NCI-H2196 treated with DMSO at 0.1 percent for 48 hours (cell line): ENCODE measurements around the gene PHKB.
"Not testable (repeated sequence)": the region's sequence is repeated elsewhere in the genome, so short reads cannot be mapped to it uniquely, and the experiment has no call there.

Experiments used
- DNase-seq: peaks from one replicate; lab custom pipeline; 2025; ENCODE audit not compliant: unreplicated experiment; lab: John Stamatoyannopoulos, UW

PHKB gene

GRCh38 chr16:47499700-47500264 lies 38.7 kb downstream of the PHKB start:
- no peak for DNase-seq

GRCh38 chr16:47503936-47504335 lies 42.8 kb downstream of the PHKB start:
- no peak for DNase-seq

- DNase-seq: no peak
Measured at GRCh38 chr16:47504599-47504998, 43.5 kb downstream of the PHKB start.

GRCh38 chr16:47506800-47507199 lies 45.7 kb downstream of the PHKB start:
- no peak for DNase-seq

DNA sequence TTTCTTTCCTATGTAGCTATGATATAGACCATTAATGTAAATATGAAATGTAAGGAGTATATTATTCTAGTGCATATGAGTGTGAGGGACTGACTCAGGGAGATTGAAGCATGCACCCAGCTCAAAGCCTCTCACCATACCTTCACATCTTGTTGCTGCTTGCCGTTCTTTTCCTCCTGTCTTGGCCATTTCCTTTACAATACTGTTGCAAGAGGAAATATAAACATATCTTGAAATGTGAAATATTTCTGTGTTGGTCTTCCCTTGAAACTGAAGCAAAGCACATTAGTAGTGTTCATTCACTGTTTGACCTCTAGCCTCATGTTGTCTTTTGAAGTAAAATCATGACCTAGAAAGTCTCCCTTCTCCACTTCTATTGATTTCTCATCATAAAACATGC lies 46.6 kb downstream of the PHKB start:
- no peak for DNase-seq

- DNase-seq: no peak
Measured at GRCh38 chr16:47511882-47512281, 50.8 kb downstream of the PHKB start.

- DNase-seq: no peak
Measured at GRCh38 chr16:47519037-47519436, 57.9 kb downstream of the PHKB start.

- DNase-seq: no peak
Measured at GRCh38 chr16:47519546-47519945, 58.4 kb downstream of the PHKB start.

DNA sequence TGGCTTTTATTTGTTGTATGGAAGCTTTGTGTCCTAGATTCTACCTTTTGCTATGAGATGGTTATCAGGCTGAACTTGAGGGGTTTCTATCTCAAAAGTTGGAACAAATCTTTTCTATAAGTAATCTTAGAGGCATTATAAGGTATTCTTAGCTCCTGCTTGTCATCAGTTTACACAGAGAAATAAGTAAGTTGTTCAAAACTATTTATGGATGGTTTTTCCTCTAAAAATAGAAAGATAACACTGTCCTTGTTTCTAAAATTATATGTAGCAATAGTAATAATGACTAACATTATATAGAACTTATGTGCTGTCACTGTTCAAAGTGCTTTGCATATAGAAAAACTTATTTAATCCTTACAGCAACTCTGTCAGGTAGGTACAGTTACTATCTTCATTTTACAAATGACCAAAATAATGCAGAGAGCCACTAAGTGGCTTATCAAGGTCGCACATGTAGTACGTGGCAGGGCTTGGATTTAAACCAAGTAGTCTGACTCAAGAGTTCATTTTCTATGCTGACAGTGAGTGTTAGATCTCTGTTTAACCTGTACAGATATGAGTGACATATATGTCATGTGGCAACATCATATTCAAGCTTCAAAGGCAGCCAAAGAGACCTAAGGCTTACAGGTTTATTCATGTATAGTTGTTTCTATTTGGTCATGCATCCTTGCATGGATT lies 59.0 kb downstream of the PHKB start:
- no peak for DNase-seq

DNA sequence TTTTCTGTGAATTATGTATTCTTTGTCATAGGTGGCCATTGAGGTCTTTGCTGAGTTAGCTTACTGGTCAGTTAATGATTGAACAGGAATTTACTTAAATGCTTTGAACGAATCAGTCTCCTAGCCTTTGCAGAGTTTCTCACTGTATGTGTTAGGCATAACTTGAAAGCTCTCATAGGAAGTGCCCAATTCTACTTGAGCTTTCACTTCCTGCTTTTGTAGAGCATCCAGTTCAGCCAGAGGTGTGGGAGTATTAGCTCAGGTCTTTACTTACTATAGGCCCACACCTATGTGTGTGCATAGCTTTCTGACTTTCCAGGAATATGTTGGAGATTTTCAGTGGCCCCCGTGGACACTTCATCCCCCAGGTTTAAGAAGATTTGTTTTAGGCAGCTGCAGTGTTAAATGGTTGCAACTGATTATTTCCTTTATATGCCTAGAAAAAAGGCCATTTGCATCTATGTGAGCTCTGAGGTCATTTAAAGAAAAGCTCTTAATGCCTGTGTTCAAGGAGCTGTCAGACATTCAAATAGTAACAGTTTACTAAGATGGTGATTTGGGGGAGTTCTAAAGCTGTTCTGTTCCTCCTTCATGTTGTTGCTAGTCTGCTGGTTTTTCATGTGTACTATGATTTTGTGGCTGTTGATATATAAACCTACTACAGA lies 62.3 kb downstream of the PHKB start:
- DNase-seq: no peak

- no peak for DNase-seq
Measured at GRCh38 chr16:47524007-47524405, 62.9 kb downstream of the PHKB start.

- DNase-seq: no peak
Measured at GRCh38 chr16:47528431-47528830, 67.3 kb downstream of the PHKB start.

GRCh38 chr16:47533744-47534292 lies 72.7 kb downstream of the PHKB start:
- no peak for DNase-seq

- no peak for DNase-seq
Measured at GRCh38 chr16:47538472-47538871, 77.3 kb downstream of the PHKB start.

DNA sequence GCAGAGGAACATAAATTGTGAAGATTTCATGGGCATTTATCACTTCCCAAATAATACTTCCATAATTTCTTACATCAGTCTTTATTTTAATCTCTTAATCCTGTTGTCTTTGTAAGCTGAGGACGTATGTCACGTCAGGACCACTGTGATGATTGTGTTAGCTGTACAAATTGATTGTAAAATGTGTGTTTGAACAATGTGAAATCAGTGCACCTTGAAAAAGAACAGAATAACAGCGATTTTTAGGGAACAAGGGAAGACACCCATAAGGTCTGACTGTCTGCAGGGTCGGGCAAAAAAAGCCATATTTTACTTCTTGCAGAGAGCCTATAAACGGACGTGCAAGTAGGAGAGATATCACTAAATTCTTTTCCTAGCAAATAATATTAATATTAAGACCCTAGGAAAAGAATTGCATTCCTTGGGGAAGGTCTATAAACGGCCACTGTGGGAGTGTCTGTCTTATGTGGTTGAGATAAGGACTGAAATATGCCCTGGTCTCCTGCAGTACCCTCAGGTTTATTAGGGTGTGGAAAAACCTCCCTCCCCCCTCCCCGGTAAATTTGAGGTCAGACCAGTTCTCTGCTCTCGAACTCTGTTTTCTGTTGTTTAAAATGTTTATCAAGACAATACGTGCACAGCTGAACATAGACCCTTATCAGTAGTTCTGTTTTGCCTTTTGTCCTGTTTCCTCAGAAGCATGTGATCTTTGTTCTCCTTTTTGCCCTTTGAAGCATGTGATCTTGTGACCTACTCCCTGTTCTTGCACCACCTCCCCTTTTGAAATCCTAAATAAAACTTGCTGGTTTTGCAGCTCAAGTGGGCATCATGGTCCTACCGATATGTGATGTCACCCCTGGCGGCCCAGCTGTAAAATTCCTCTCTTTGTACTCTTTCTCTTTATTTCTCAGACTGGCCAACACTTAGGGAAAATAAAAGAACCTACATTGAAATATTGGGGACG lies 78.9 kb downstream of the PHKB start:
- DNase-seq: not testable (repeated sequence)

DNA sequence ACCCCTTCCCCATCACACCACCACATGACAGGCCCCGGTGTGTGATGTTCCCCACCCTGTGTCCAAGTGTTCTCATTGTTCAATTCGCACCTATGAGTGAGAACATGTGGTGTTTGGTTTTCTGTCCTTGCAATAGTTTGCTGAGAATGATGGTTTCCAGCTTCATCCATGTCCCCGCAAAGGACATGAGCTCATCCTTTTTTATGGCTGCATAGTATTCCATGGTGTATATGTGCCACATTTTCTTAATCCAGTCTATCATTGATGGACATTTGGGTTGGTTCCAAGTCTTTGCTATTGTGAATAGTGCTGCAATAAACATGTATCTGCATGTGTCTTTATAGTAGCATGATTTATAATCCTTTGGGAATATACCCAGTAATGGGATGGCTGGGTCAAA lies 80.0 kb downstream of the PHKB start:
- not testable (repeated sequence) for DNase-seq

DNA sequence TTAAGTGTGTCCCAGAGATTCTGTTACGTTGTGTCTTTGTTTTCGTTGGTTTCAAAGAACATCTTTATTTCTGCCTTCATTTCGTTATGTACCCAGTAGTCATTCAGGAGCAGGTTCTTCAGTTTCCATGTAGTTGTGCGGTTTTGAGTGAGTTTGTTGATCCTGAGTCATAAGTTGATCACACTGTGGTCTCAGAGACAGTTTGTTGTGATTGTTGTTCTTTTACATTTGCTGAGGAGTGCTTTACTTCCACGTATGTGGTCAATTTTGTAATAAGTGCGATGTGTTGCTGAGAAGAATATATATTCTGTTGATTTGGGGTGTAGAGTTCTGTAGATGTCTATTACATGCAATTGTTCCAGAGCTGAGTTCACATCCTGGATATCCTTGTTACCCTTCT lies 83.1 kb downstream of the PHKB start:
- not testable (repeated sequence) for DNase-seq

DNA sequence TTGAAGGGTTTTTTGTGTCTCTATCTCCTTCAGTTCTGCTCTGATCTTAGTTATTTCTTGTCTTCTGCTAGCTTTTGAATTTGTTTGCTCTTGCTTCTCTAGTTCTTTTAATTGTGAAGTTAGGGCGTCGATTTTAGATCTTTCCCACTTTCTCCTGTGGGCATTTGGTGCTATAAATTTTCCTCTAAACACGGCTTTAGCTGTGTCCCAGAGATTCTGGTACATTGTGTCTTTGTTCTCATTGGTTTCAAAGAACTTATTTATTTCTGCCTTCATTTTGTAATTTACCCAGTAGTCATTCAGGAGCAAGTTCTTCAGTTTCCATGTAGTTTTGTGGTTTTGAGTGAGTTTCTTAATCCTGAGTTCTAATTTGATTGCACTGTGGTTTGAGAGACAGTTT lies 90.1 kb downstream of the PHKB start:
- not testable (repeated sequence) for DNase-seq

DNA sequence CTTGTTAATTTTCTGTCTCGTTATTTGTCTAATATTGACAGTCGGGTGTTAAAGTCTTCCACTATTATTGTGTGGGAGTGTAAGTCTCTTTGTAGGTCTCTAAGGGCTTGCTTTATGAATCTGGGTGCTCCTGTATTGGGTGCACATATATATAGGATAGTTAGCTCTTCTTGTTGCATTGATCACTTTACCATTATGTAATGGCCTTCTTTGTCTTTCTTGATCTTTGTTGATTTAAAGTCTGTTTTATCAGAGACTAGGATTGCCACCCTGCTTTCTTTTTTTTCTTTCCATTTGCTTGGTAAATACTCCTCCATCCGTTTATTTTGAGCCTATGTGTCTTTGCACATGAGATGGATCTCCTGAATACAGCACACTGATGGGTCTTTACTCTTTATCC lies 90.6 kb downstream of the PHKB start:
- DNase-seq: not testable (repeated sequence)

DNA sequence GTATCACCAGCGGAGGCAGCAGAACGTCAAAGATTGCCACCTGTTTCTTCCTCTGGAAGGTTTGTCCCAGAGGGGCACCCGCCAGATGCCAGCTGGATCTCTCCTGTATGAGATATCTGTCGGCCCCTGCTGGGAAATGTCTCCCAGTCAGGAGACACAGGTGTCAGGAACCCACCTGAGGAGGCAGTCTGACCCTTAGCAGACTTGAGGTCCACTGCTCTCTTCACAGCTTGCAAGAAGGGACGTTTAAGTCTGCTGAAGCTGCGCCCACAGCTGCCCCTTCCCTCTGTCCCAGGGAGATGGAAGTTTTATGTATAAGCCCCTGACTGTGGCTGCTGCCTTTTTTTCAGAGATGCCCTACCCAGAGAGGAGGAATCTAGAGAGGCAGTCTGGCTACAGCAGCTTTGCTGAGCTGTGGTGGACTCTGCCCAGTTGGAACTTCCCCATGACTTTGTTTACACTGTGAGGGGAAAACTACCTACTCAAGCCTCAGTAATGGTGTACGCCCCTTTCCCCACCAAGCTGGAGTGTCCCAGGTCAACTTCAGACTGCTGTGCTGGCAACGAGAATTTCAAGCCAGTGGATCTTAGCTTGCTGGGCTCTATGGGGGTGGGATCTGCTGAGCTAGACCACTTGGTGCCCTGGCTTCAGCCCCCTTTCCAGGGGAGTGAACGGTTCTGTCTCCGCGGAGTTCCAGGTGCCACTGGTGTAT lies 92.9 kb downstream of the PHKB start:
- DNase-seq: no peak
